ENCODE results near the gene PSMC3. TPM values are rescaled to one million over a fixed set of nuclear protein-coding genes. Genes with fewer than 3 reads are reported as not detected.

PSMC3 gene
- polyA plus RNA-seq, 1 experiment = 191 TPM

- Histone ChIP-seq H3K4me3 (ENCODE audit: low read depth, low read length) (no peak overlapping the region), H3K36me3 (ENCODE audit: control insufficient read depth, insufficient read depth, low read length) (no peaks in the 10 kb centered on the region), H3K27me3 (ENCODE audit: control insufficient read depth, insufficient read depth, low read length) (peaks cover 2% of the 10 kb centered on the region; the same call in 1 of the 2 replicates)
- TF ChIP-seq CTCF (IDR thresholded peaks at IDR 0.05; ENCODE audit: insufficient read depth, low read depth, low read length) = no peak
- CTCF ChIA-PET = interaction anchor here (1.9 kb wide), 1 partner anchor 10 kb away, joined by 9 read pairs; no protein-coding TSS in a partner anchor
- DNase-seq (ENCODE audit: low read depth) = no peak
- POLR2A ChIA-PET = no interaction called here
Measured at GRCh38 chr11:47384498-47384897, 41.7 kb downstream of the PSMC3 start.

DNA sequence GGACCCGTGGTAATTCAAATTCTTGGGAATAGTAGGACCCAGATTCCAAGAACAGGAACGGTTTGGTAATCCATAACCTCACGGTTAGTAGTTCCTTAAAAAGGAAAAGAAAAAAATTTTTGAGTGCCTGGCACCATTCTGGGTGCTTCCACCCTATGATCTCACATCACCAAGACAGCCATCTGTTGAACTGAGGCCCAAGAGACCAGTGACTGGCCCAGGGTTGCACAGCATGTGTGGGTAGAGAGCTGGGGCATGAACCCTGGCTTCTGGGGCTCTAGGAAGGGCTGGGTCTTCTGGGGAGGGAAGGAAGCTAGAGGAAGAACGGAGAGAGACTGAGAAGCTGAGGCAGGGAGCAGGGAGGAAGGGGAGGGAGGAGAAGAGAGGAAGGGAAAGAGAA lies 43.2 kb downstream of the PSMC3 start:
- no peak for DNase-seq (ENCODE audit: low read depth)
- TF ChIP-seq CTCF (IDR thresholded peaks at IDR 0.05; ENCODE audit: insufficient read depth, low read depth, low read length) = no peak
- H3K27me3 ChIP-seq (ENCODE audit: control insufficient read depth, insufficient read depth, low read length) = peaks cover 2% of the 10 kb centered on the region; the same call in 1 of the 2 replicates
- no peaks in the 10 kb centered on the region for H3K36me3 ChIP-seq (ENCODE audit: control insufficient read depth, insufficient read depth, low read length)
- ChIA-PET POLR2A (no interaction called here), CTCF (interaction anchor here (1.9 kb wide), 1 partner anchor 9 kb away, joined by 9 read pairs; no protein-coding TSS in a partner anchor)
- H3K4me3 ChIP-seq (ENCODE audit: low read depth, low read length) = no peak overlapping the region

DNA sequence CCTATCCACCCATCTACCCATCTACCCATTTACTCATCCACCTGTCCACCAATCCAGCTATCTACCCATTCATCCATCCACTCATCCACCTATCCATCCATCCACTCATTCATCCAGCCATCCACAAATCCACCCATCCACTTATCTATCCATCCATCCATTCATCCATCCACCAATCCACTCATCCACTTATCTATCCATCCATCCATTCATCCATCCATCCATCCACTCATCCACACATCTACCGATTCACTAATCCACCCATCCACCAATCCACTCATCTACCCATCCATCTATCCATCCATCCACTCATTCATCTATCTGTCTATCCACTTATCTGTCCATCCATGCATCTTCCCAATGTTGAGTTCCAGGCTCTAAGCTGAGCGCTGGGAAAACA lies 46.2 kb downstream of the PSMC3 start:
- CTCF ChIA-PET = interaction anchor here (1.7 kb wide), 1 partner anchor 8 kb away, joined by 4 read pairs; no protein-coding TSS in a partner anchor

GRCh38 chr11:47379317-47379716 lies 46.9 kb downstream of the PSMC3 start:
- H3K36me3 ChIP-seq (ENCODE audit: control insufficient read depth, insufficient read depth, low read length) = no peaks in the 10 kb centered on the region
- H3K27me3 ChIP-seq (ENCODE audit: control insufficient read depth, insufficient read depth, low read length) = peaks cover 2% of the 10 kb centered on the region; the same call in 1 of the 2 replicates
- TF ChIP-seq CTCF (IDR thresholded peaks at IDR 0.05; ENCODE audit: insufficient read depth, low read depth, low read length) = no peak
- DNase-seq (ENCODE audit: low read depth) = no peak
- no peak overlapping the region for H3K4me3 ChIP-seq (ENCODE audit: low read depth, low read length)
- ChIA-PET POLR2A (no interaction called here), CTCF (interaction anchor here (1.7 kb wide), 1 partner anchor 9 kb away, joined by 4 read pairs; no protein-coding TSS in a partner anchor)

More for the DNA sequence above, 46.2 kb downstream of the PSMC3 start:
- Histone ChIP-seq H3K27me3 (ENCODE audit: control insufficient read depth, insufficient read depth, low read length) (peaks cover 2% of the 10 kb centered on the region; the same call in 1 of the 2 replicates), H3K36me3 (ENCODE audit: control insufficient read depth, insufficient read depth, low read length) (no peaks in the 10 kb centered on the region), H3K4me3 (ENCODE audit: low read depth, low read length) (no peak overlapping the region)
- POLR2A ChIA-PET = no interaction called here
- TF ChIP-seq CTCF (IDR thresholded peaks at IDR 0.05; ENCODE audit: insufficient read depth, low read depth, low read length) = no peak
- DNase-seq (ENCODE audit: low read depth) = no peak

GRCh38 chr11:47378836-47379170 lies 47.4 kb downstream of the PSMC3 start:
- CTCF ChIA-PET = no interaction called here
- POLR2A ChIA-PET = no interaction called here
- Histone ChIP-seq H3K36me3 (ENCODE audit: control insufficient read depth, insufficient read depth, low read length) (no peaks in the 10 kb centered on the region), H3K4me3 (ENCODE audit: low read depth, low read length) (no peak overlapping the region), H3K27me3 (ENCODE audit: control insufficient read depth, insufficient read depth, low read length) (peaks cover 2% of the 10 kb centered on the region; the same call in 1 of the 2 replicates)
- no peak for TF ChIP-seq CTCF (IDR thresholded peaks at IDR 0.05; ENCODE audit: insufficient read depth, low read depth, low read length)
- DNase-seq (ENCODE audit: low read depth) = no peak
